Endothelial cell of umbilical vein (primary cell): ENCODE data around the gene CNOT1. TPM values are rescaled to one million over a fixed set of nuclear protein-coding genes. Genes with fewer than 3 reads are reported as not detected.

Experiments
- BruUV-seq: library from RNA; stranded (reverse); fragments of 400-500 nt; replicated peaks from 2 replicates; lab custom pipeline; 2021; lab: Mats Ljungman, UMichigan
- CTCF ChIA-PET: fragments of 300-600, 350-600 bp; sonication (Branson Sonifier 250); formaldehyde crosslinking; loops from one replicate; lab custom pipeline; 2021; ENCODE audit warnings: antibody characterized with exemption, inconsistent platforms; lab: Charles Lee
- POLR2A ChIA-PET: fragments of 300-600, 350-600 bp; sonication (Branson Sonifier 250); formaldehyde crosslinking; loops from one replicate; lab custom pipeline; 2021; ENCODE audit warnings: antibody characterized with exemption, inconsistent platforms; lab: Charles Lee
- DNase-seq: peaks from one replicate; pipeline ENCODE4 v3.0.0-alpha.2; 2011; ENCODE audit warnings: low read depth, low spot score
- FAIRE-seq: peaks from 2 replicates; lab custom pipeline; 2011; peaks lifted over from hg19 to GRCh38; lab: Jason Lieb, UNC
- H2AFZ ChIP-seq: 2 replicates; pipeline ENCODE4 v1.6.0; 2012; ENCODE audit warnings: low read depth, low read length, control low read depth, inconsistent platforms
- H3K27ac ChIP-seq: 2 replicates; pipeline ENCODE4 v1.5.1; 2011; ENCODE audit warnings: low read depth, mild to moderate bottlenecking, control low read depth, low read length, moderate library complexity; ENCODE audit not compliant: insufficient read depth
- H3K27me3 ChIP-seq, 2 experiments: 2 replicates each; pipeline versions ENCODE4 v1.6.0 to v1.6.1; 2011; ENCODE audit warnings: low read length in 2 of 2, mixed read lengths in 1 of 2; ENCODE audit not compliant: control insufficient read depth in 2 of 2, insufficient read depth in 2 of 2
- H3K36me3 ChIP-seq, 2 experiments: 2 replicates in 1 of 2; 3 replicates in 1 of 2; pipeline ENCODE4 v1.5.1; 2011; ENCODE audit warnings: low read length in 2 of 2, mild to moderate bottlenecking in 1 of 2, moderate library complexity in 1 of 2; ENCODE audit not compliant: control insufficient read depth in 2 of 2, insufficient read depth in 2 of 2; ENCODE audit errors: extremely low read depth in 1 of 2
- H3K4me1 ChIP-seq: 3 replicates; pipeline ENCODE4 v1.5.1; 2011; ENCODE audit warnings: mild to moderate bottlenecking, low read length; ENCODE audit not compliant: control insufficient read depth, insufficient read depth; ENCODE audit errors: extremely low read depth
- H3K4me2 ChIP-seq: 2 replicates; pipeline ENCODE4 v1.6.1; 2011; ENCODE audit warnings: low read length, control low read depth, mixed read lengths; ENCODE audit not compliant: insufficient read depth
- H3K4me3 ChIP-seq, 3 experiments: fragments of 200-600 bp in 1 of 3; sonication (generic), shearing (Covaris generic) in 1 of 3; replicated peaks in 1 of 3; 2 replicates each; pipeline ENCODE4 v1.5.1; 2011 to 2016; ENCODE audit warnings: control low read depth in 3 of 3, low read length in 3 of 3, mild to moderate bottlenecking in 2 of 3, inconsistent platforms in 1 of 3, low read depth in 1 of 3, moderate library complexity in 1 of 3; ENCODE audit not compliant: insufficient read depth in 1 of 3
- H3K79me2 ChIP-seq: 2 replicates; pipeline ENCODE4 v1.6.0; 2012; ENCODE audit warnings: low read length, inconsistent platforms; ENCODE audit not compliant: control insufficient read depth, insufficient read depth
- H3K9ac ChIP-seq: replicated peaks from 2 replicates; pipeline ENCODE3; 2011; ENCODE audit warnings: low read length, control low read depth; ENCODE audit not compliant: insufficient read depth; ENCODE audit errors: extremely low read depth
- H3K9me1 ChIP-seq: replicated peaks from 3 replicates; pipeline ENCODE4 v1.6.0; 2011; ENCODE audit warnings: mild to moderate bottlenecking, low read length; ENCODE audit not compliant: control insufficient read depth, insufficient read depth; ENCODE audit errors: extremely low read depth
- H3K9me3 ChIP-seq: replicated peaks from 2 replicates; pipeline ENCODE4 v1.5.1; 2012; ENCODE audit warnings: low read length, inconsistent platforms; ENCODE audit not compliant: control insufficient read depth, insufficient read depth
- H4K20me1 ChIP-seq: replicated peaks from 2 replicates; pipeline ENCODE3; 2011; ENCODE audit warnings: mild to moderate bottlenecking, low read length; ENCODE audit not compliant: control insufficient read depth, insufficient read depth; ENCODE audit errors: extremely low read depth
- CTCF ChIP-seq, 2 donors: IDR thresholded peaks; 1 replicate in 1 of 2; 2 replicates in 1 of 2; pipeline ENCODE4 v1.5.1; 2011; ENCODE audit warnings: low read length in 2 of 2, mild to moderate bottlenecking in 2 of 2, moderate library complexity in 2 of 2, control low read depth in 1 of 2, inconsistent platforms in 1 of 2, low read depth in 1 of 2; ENCODE audit not compliant: insufficient read depth in 1 of 2; ENCODE audit errors: extremely low read depth in 1 of 2
- GATA2 ChIP-seq: IDR thresholded peaks from 2 replicates; pipeline ENCODE4 v1.7.0; 2011; ENCODE audit warnings: low read depth, mild to moderate bottlenecking, moderate library complexity, mixed read lengths, low read length; ENCODE audit not compliant: insufficient read length, insufficient read depth
- MAX ChIP-seq: IDR thresholded peaks from 2 replicates; pipeline ENCODE4 v1.6.1; 2011; ENCODE audit not compliant: insufficient read depth, insufficient read length
- MYC ChIP-seq: IDR thresholded peaks from one replicate; pipeline ENCODE4 v1.6.1; 2011; ENCODE audit warnings: mild to moderate bottlenecking, low read depth, low read length
- POLR2A ChIP-seq: IDR thresholded peaks from 2 replicates; pipeline ENCODE4 v1.6.1; 2012; ENCODE audit warnings: low read depth, mild to moderate bottlenecking, control low read depth, low read length
- POLR2AphosphoS5 ChIP-seq: IDR thresholded peaks from 2 replicates; pipeline ENCODE4 v1.6.1; 2012; ENCODE audit warnings: low read depth, mild to moderate bottlenecking, control low read depth, low read length, moderate library complexity; ENCODE audit not compliant: insufficient read depth
- dilution Hi-C: fragments of 300-500 bp; cut with MboI; formaldehyde crosslinking; loops from one replicate; pipeline ENCODE4 v1.15.0; 2019; ENCODE audit warnings: low sequenced_read_pairs; ENCODE audit not compliant: extremely low pct_ligation_motif_present
- intact Hi-C: fragments of 100-400 bp; cut with micrococcal nuclease; formaldehyde crosslinking; loops from one replicate; pipeline ENCODE4 v1.10.0; 2022
- polyA plus RNA-seq, 4 experiments: library from polyadenylated mRNA; depleted of rRNA in 3 of 4; stranded (reverse) in 3 of 4; unstranded in 1 of 4; fragments of >200 nt; gene quantifications; 2 replicates each; pipeline versions ENCODE4 v1.2.1 to v1.2.3, GENCODE V29; 2011 to 2012; ENCODE audit warnings: missing spikeins in 1 of 4
- total RNA-seq: library from RNA; stranded (reverse); gene quantifications from 2 replicates; pipeline ENCODE4 v1.2.3, GENCODE V29; 2021

Gene CNOT1
- total and polyA plus RNA-seq, 2 donors (not counting 3 experiments of a cell fraction or from before 2014, with no cell fraction given): 142 to 151 TPM

- H3K9ac ChIP-seq: no peak overlapping the region
- dilution Hi-C loops (no loop called here), intact Hi-C loops (no loop called here)
- DNase-seq: no peak
- no peak for FAIRE-seq
- H3K9me1 ChIP-seq: no peaks in the 10 kb centered on the region
- no peaks in the 10 kb centered on the region for H4K20me1 ChIP-seq
- H3K27ac ChIP-seq: no peak overlapping the region
- peaks cover 4% of the 10 kb centered on the region for H3K4me1 ChIP-seq
- POLR2A ChIA-PET: no interaction called here
- no peaks in the 10 kb centered on the region for H3K27me3 ChIP-seq
- H3K79me2 ChIP-seq: peaks cover 96% of the 10 kb centered on the region
- TF ChIP-seq CTCF (IDR thresholded peaks at IDR 0.05; ENCODE audit: extremely low read depth in 1 of 2, insufficient read depth in 1 of 2, low read depth in 1 of 2, low read length in 2 of 2): no peak
- CTCF ChIA-PET: no interaction called here
- H3K9me3 ChIP-seq: no peaks in the 10 kb centered on the region
- no peak overlapping the region for H3K4me2 ChIP-seq
- no peak overlapping the region for H2AFZ ChIP-seq
- no TSS peak for BruUV-seq
- no peaks in the 10 kb centered on the region for H3K36me3 ChIP-seq
- no peak overlapping the region for H3K4me3 ChIP-seq
Measured at GRCh38 chr16:58608601-58609136, 21.0 kb downstream of the CNOT1 start.

GRCh38 chr16:58605562-58605961 lies 24.1 kb downstream of the CNOT1 start:
- FAIRE-seq (no peak), DNase-seq (no peak)
- Histone ChIP-seq H3K27me3 (no peaks in the 10 kb centered on the region), H3K9me1 (no peaks in the 10 kb centered on the region), H3K79me2 (peaks cover 96% of the 10 kb centered on the region), H3K4me2 (no peak overlapping the region), H3K4me1 (peaks cover 7% of the 10 kb centered on the region), H3K27ac (no peak overlapping the region), H3K9me3 (no peaks in the 10 kb centered on the region), H3K36me3 (peaks cover 0 to 3% of the 10 kb centered on the region in 2 experiments), H2AFZ (no peak overlapping the region), H4K20me1 (peaks cover 9% of the 10 kb centered on the region), H3K9ac (no peak overlapping the region), H3K4me3 (no peak overlapping the region)
- CTCF ChIA-PET: no interaction called here
- TF ChIP-seq POLR2A (no peak), MYC (no peak), GATA2 (no peak), POLR2AphosphoS5 (no peak), MAX (no peak)
- POLR2A ChIA-PET: no interaction called here
- no TSS peak for BruUV-seq
- dilution Hi-C loops (no loop called here), intact Hi-C loops (no loop called here)
